Activated CD8-positive, alpha-beta memory T cell treated with anti-CD3 and anti-CD28 coated beads, Interleukin-2, amount 50 U/mL, for 1 hour (primary cell): ENCODE measurements around the gene VSIG8.
"Not testable (repeated sequence)": the region's sequence is repeated elsewhere in the genome, so short reads cannot be mapped to it uniquely, and the experiment has no call there.

Experiments
- DNase-seq: peaks from one replicate; pipeline ENCODE4 v3.0.0-alpha.2; 2020; ENCODE audit errors: extremely low read depth

Gene VSIG8

GRCh38 chr1:159862557-159862956 is at the start of gene VSIG8:
Gene VSIG8, minus strand, starts transcription at chr1:159862657. Its CDS starts 136 bp downstream, at chr1:159862521.
- no peak for DNase-seq

DNA sequence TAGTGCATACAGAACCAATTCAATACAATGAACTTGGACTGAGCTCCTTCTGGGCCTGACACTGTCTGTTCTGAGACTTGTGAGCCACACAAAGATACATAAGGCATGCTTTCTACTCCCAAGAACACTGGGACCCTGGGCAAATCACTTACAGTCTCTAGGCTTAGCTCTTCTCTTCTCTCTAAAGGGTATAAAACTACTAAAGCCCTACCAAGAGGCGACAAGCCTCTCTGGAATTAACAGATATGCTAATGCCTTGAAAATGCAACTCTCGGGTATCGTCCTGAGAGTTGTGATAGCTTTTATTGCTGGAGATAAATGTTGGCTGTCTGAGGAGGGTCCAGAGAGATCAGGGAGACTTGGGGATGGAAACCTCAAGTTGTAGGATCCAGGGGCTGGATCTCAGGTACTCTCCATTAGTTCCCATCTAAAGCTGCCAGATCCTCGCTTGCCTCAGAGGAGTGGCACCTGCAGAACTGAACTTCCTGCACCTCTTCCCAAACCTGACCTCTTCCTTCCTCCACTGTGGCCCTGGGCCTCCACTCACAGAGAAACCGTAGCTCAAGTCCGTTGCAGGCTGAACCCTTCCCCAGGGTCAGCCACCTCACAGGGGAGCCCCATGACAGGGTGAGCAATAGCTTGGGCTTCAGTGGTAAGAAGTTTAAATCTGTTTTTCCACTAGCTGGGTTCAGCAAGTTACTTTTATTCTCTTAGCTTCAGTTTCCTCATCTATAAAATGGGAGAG is 49.0 kb upstream of the VSIG8 start:
- DNase-seq, result no peak

DNA sequence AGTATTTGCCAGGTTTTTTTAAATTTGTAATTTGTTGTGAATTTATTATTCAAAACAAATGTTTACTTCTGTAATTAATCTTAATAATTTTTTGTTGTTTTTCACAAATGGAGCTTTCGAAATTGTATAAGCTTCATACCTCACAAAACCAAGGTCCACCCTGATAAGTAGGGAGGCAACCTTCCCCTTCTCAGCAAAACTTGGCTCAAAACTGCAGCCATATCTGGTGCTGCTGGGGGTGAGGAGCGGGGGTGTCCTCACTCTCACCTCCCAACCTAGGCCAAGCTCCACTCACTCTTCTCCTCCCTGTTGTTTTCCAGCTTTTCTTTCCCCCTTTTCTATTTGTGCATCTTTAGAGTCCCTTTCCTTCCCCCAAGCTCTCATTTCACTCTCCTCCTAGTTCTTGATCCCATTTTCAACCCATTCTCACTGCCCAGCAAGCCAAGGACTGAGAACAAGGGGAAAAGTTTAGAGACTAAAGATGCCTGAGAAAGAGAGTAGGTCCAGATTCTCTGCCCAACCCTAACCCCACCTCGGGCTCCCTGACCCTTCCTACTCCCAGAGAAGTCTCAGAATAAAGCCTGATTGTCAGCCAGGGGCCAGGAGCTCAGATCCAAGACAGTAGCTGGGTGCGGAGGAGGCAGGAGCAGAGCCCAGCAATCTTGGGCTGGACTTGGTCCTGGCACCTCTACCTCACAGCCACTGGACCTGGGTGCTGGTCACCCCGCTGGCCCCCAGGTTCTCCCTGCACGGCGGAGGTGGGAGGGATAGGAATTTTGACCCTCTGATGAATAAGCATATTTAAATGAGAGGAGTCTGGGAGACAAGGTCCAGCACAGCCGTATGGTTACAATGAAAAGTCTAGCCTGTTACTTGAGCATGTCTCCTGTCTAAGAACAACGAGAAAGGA is 45.8 kb upstream of the VSIG8 start:
- no peak for DNase-seq

DNA sequence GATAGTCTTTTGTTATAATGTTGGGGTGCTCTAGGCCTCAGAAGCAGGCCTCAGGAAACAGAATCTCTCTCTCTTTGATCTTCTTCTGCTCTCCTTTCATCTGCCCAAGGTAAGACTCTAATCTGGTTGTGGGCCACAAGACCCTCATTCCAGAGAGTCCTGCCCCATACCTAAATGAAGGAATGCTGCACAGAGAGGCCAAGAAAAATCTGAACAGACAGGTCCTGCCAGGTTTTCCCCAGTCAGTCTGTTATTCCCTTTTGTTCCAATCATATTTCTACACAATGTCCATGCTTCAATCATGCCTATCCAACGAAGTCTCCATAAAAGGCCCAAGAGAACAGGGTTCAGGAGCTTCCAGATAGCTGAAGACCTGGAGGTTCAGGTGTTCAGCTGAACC is 44.5 kb upstream of the VSIG8 start:
- DNase-seq, result no peak

DNA sequence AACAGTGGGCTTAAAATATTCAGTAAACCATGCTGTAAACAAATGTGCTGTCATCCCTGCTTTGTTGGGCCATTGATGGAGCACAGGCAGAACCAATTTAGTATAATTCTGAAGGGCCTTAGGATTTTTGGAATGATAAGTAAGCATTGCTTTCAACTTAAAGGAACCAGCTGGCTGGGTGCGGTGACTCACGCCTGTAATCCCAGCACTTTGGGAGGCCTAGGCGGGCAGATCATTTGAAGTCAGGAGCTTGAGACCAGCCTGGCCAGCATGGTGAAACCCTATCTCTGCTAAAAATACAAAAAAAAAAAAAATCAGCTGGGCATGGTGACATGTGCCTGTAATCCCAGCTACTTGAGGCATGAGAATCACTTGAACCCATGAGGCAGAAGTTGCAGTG is 41.6 kb upstream of the VSIG8 start:
- not testable (repeated sequence) for DNase-seq

- no peak for DNase-seq
These were observed 40.1 kb upstream of the VSIG8 start for GRCh38 chr1:159902541-159902940.

DNA sequence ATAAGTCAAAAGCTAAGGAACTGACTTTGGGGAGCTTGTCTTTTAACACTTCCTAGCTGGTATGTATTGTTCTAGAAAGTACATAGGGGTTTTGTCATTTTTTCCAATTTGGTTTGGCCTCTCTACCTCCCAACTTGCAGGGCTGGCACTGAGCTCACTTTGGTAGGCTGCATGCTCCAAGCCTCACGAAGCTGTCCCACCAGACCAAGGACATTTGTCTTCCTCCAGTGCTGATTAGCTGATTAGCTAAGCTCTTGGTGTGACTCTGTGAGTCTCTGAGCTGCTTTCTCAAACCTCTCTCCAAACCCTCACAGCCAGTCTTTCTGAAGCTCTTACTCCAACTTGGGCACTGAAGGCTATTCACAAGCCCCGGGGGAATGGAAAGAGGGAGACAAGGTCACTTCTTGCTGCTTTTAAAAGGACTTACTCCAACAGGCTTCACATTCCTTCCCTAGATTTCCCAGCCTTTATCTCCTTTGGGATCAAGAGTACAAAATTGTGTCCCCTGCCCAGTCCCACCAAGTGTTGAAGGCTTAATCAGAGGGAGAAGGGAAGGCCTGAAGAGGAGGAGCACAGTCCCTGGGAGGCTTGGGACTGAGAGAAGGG is 38.4 kb upstream of the VSIG8 start:
- DNase-seq, result no peak

GRCh38 chr1:159900086-159900680 is 37.7 kb upstream of the VSIG8 start, which contains the start of gene CFAP45:
Gene CFAP45, minus strand, starts transcription at chr1:159900165. Its CDS starts 67 bp downstream, at chr1:159900098.
- DNase-seq, result no peak

- DNase-seq, result not testable (repeated sequence)
These were observed 37.2 kb upstream of the VSIG8 start for GRCh38 chr1:159899634-159900033.

DNA sequence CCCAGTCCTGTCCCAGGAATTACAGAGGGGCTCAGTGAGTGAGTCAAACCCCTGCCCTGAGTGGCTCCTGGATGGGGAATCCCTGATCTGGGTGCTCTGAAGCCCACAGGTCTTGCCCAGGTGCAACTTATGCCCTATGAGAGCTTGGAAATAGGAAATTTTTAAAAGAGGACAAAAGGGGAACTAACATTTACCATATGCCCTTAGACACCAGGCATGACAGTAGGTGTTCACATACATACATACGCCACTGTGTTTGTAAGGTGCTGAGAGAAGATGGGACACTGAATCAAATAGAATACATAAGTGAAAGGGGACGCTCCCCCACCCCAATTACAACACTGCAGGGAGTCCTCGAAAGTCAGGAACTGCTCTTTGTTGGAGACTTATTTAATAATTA is 36.1 kb upstream of the VSIG8 start:
- no peak for DNase-seq

GRCh38 chr1:159897962-159898361 is 35.5 kb upstream of the VSIG8 start:
- DNase-seq, result no peak

DNA sequence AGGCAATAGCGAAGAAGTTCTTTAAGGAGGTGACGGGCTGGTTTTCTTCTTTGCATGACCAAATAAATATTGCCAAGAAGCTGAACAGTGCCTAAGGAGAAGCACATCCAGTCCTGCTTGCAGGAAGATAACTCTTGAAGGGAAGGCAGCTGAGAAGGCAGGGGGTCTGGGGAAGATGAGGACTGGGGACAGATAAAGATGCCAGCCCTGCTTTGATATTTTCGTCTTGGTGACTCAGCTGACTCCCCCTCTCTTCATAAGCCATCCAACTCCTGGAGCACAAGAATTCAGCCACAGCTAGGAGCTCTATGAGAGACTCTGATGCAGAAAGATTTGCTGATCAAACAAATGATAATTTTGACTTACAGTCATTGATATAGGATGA is 34.1 kb upstream of the VSIG8 start:
- no peak for DNase-seq

- no peak for DNase-seq
These were observed 33.5 kb upstream of the VSIG8 start for GRCh38 chr1:159895836-159896545.

DNA sequence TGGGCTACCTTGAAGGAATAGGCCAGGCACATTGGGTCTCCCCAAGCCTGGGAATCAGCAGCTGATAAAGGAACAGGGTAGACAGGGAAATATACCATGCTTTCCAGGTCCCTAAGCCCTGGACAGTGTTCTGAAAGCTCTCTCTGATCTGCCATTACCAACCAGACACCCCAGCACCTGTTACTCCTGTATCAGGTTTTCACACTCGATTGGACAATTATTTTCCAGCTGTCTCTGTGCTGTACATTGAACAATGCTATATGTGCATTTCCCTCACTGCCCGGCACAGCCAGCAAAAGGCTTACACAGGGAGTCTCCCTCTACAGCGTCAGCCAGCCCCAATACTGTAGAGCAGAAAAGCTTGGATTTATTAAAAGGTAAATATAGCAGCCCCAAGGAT is 32.8 kb upstream of the VSIG8 start:
- no peak for DNase-seq

- DNase-seq, result no peak
These were observed 30.5 kb upstream of the VSIG8 start for GRCh38 chr1:159892944-159893343.

DNA sequence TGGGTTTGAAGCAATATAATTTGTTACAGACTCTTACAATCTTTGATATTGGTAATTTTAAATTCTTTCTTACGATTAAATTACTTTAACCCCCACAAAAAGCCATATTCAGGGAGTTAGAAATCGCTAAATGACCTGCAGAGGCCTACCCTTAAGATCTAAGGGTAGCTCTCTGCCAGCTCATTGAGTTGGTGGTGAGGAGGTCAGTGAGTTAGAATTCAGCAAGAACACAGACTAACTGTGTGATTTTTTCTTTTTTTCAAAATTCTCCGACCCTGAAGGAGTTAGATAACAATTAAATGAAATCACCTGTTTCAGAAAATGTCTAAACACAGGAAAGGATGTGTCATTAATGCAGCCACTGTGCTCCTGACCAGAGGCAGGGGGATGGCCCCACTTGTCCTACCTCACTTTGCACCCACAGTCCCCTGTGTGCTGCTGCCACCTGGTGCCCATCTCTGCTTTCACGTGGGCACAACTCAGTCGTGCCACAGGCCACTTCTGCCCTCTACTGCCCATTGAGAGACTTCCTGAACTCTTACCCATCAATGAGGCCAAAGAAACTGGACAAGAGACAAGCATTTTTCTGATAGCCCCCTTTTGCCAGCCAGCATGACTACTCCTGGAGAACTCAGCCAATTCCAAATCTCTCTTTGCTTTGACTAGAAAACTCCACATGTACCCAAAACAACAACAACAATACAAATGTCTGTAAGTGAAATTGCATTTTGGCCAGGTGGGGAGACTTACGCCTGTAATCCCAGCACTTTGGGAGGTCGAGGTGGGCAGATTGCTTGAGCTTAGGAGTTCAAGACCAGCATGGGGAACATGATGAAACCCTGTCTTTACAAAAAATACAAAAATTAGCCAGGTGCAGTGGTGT is 29.1 kb upstream of the VSIG8 start:
- DNase-seq, result peak; percentile 45

- DNase-seq, result no peak
These were observed 27.9 kb upstream of the VSIG8 start for GRCh38 chr1:159890390-159890789.

- DNase-seq, result no peak
These were observed 27.4 kb upstream of the VSIG8 start for GRCh38 chr1:159889821-159890252.

DNA sequence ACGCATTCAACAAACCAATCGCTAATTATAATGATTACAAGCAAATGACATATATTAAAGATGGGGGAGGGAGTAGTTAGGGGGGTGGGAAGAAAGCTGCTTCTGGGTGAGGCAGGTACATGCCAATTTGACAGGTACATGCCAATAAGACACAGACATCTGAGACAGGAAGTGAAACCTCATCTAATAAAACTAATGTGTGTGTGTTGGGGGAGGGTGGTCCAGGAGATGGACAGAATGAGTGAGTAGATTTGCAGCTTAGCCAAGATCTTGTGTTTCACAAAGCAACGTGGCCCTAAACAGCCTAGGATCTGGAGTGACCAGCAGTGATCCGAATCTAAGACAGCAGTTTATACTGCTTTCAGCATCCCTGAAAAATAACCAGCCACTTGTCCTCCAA is 26.7 kb upstream of the VSIG8 start:
- no peak for DNase-seq

- DNase-seq, result no peak
These were observed 21.8 kb upstream of the VSIG8 start for GRCh38 chr1:159884296-159884695.
